HG03439 (cell line): ENCODE results near the gene TMEM132C.
"Not testable (repeated sequence)": the region's sequence is repeated elsewhere in the genome, so short reads cannot be mapped to it uniquely, and the experiment has no call there.

Experiments used
- ATAC-seq: cut with Tn5 transposase; IDR thresholded peaks from one replicate; pipeline ENCODE4 v1.9.1; 2021; ENCODE audit warnings: mild to moderate bottlenecking, moderate library complexity; ENCODE audit not compliant: unreplicated experiment

TMEM132C gene

GRCh38 chr12:128267131-128267622 is at the start of gene TMEM132C:
TMEM132C (plus strand) TSS chr12:128267170; CDS start chr12:128267403, 233 bp downstream.
- ATAC-seq, result no peak

- ATAC-seq, result no peak
Measured at GRCh38 chr12:128224226-128224625, 42.7 kb upstream of the TMEM132C start.

- no peak for ATAC-seq
Measured at GRCh38 chr12:128228581-128228980, 38.4 kb upstream of the TMEM132C start.

- ATAC-seq, result no peak
Measured at GRCh38 chr12:128235635-128236417, 31.1 kb upstream of the TMEM132C start.

GRCh38 chr12:128236525-128236924 is 30.4 kb upstream of the TMEM132C start:
- ATAC-seq, result no peak

- ATAC-seq, result no peak
Measured at GRCh38 chr12:128240745-128241144, 26.2 kb upstream of the TMEM132C start.

- ATAC-seq, result no peak
Measured at GRCh38 chr12:128245121-128245520, 21.8 kb upstream of the TMEM132C start.

GRCh38 chr12:128245905-128246304 is 21.1 kb upstream of the TMEM132C start:
- ATAC-seq, result no peak

GRCh38 chr12:128250096-128250495 is 16.9 kb upstream of the TMEM132C start:
- ATAC-seq, result no peak

- ATAC-seq, result not testable (repeated sequence)
Measured at GRCh38 chr12:128253829-128254228, 13.1 kb upstream of the TMEM132C start.

- no peak for ATAC-seq
Measured at GRCh38 chr12:128258866-128259555, 8.0 kb upstream of the TMEM132C start.

- no peak for ATAC-seq
Measured at GRCh38 chr12:128259556-128260070, 7.4 kb upstream of the TMEM132C start.

- ATAC-seq, result no peak
Measured at GRCh38 chr12:128261757-128262156, 5.2 kb upstream of the TMEM132C start.

- no peak for ATAC-seq
Measured at GRCh38 chr12:128265566-128265965, 1.4 kb upstream of the TMEM132C start.

- no peak for ATAC-seq
Measured at GRCh38 chr12:128266086-128266485, 884 bp upstream of the TMEM132C start.

GRCh38 chr12:128266541-128267130 is 334 bp upstream of the TMEM132C start:
- ATAC-seq, result no peak

- ATAC-seq, result no peak
Measured at GRCh38 chr12:128267651-128268378, 845 bp downstream of the TMEM132C start.

GRCh38 chr12:128268379-128268995 is 1.5 kb downstream of the TMEM132C start:
- ATAC-seq, result no peak

- ATAC-seq, result no peak
Measured at GRCh38 chr12:128269181-128269591, 2.2 kb downstream of the TMEM132C start.

- no peak for ATAC-seq
Measured at GRCh38 chr12:128276471-128276870, 9.5 kb downstream of the TMEM132C start.
